Heart right ventricle (tissue), 16 donors: ENCODE data around the gene RRAS2. TPM values are rescaled to one million over a fixed set of nuclear protein-coding genes. Genes with fewer than 3 reads are reported as not detected.

Experiments used
- ATAC-seq, 8 donors: fragments of 200-7000 bp; cut with Tn5 transposase; one replicate each; pipeline ENCODE4 v1.9.1; 2020; ENCODE audit warnings: mild to moderate bottlenecking in 8 of 8, moderate library complexity in 8 of 8, moderate number of reproducible peaks in 1 of 8
- DNase-seq, 2 donors: peaks; one replicate each; pipeline ENCODE4 v3.0.0-alpha.2; 2020
- H3K27ac ChIP-seq, 10 donors: fragments of 200-600 bp; sonication (generic) in 2 of 10; one replicate each; pipeline versions ENCODE4 v1.5.0 to v1.8.0; 2020 to 2022; ENCODE audit warnings: mild to moderate bottlenecking in 3 of 10
- H3K27me3 ChIP-seq, 7 donors: fragments of 200-600 bp; one replicate each; pipeline ENCODE4 v1.8.0; 2021 to 2022; ENCODE audit warnings: mild to moderate bottlenecking in 2 of 7
- H3K36me3 ChIP-seq, 9 donors: fragments of 200-600 bp; sonication (generic) in 1 of 9; one replicate each; pipeline versions ENCODE4 v1.5.0 to v1.8.0; 2020 to 2022; ENCODE audit warnings: mild to moderate bottlenecking in 2 of 9
- H3K4me1 ChIP-seq, 9 donors: fragments of 200-600 bp; sonication (generic) in 1 of 9; one replicate each; pipeline versions ENCODE4 v1.5.0 to v1.8.0; 2020 to 2022; ENCODE audit warnings: mild to moderate bottlenecking in 4 of 9
- H3K4me3 ChIP-seq, 10 donors: fragments of 200-600 bp; sonication (generic) in 2 of 10; one replicate each; pipeline versions ENCODE4 v1.5.0 to v1.8.0; 2020 to 2022; ENCODE audit warnings: mild to moderate bottlenecking in 7 of 10, moderate library complexity in 2 of 10
- H3K9me3 ChIP-seq, 11 donors: fragments of 200-600 bp in 10 of 11; sonication (generic) in 2 of 11; one replicate each; pipeline versions ENCODE4 v1.5.0 to v1.8.0; 2013 to 2022; ENCODE audit warnings: mild to moderate bottlenecking in 2 of 11, control low read depth in 1 of 11, moderate library complexity in 1 of 11
- CTCF ChIP-seq, 9 donors: fragments of 200-600 bp; sonication (generic) in 2 of 9; IDR thresholded peaks; one replicate each; pipeline versions ENCODE4 v1.5.0 to v1.8.0; 2021 to 2022; ENCODE audit warnings: antibody characterized with exemption in 9 of 9, mild to moderate bottlenecking in 5 of 9, moderate library complexity in 1 of 9
- WGBS, 2 donors: extraction: QIAGEN DNeasy Blood & Tissue Kit; methylation state at CpG; one replicate each; pipeline ENCODE4 v1.1.7; 2013; ENCODE audit warnings: inconsistent platforms in 1 of 2; 5-methylcytosine and 5-hydroxymethylcytosine counted together
- intact Hi-C, 10 donors: fragments of 100-400 bp; cut with DNase I; formaldehyde crosslinking; loops; one replicate each; pipeline versions ENCODE4 v1.11.1 to v1.14.2; 2022
- polyA plus RNA-seq, 2 donors: library from polyadenylated mRNA; stranded (reverse); fragments of 200-250 nt; gene quantifications; one replicate each; pipeline ENCODE4 v1.2.3, GENCODE V29; 2013
- total RNA-seq, 10 donors: library from RNA; stranded (reverse); fragmentation: NEBNext Ultra II Directional in 3 of 10; extraction: Animal tissue kit (Norgen Biotek cat#: 25700) in 3 of 10; gene quantifications; one replicate each; pipeline versions ENCODE4 v1.2.1 to v1.2.4, GENCODE V29; 2021 to 2023
- donor health status: Arrhythmogenic right ventricular cardiomyopathy.
- donor health status: ischemic (EF 13 %, LVEDD 7.1; RV severe dilation, severe dysfunction).
- donor health status: healthy with polysubstance abuse.
- donor health status: DM: no; HTN: yes; CAD: no.
- donor health status: DM: no; HTN: no; CAD: no.
- donor health status: ischemic (EF 25% LVEDD 6.9; RV normal size, moderate dysfunction).
- donor health status: ischemic (EF 25% LVEDD 5.7; RV mildly dilated, moderate dysfunction).
- donor health status: healthy.
- donor health status: DM: yes; HTN: yes; CAD: no.
- donor health status: Ischemic cardiomyopathy.
- donor health status: ischemic (EF 35%, LVEDD 5.7; RV mildly dilated, moderate dysfunction).
- donor health status: nonischemic (EF 11% LVEDD 7.7; RV severe dilation, severe dysfunction).
- donor health status: DM: yes; HTN: yes; CAD: no.
- donor health status: PGD.
- donor health status: ischemic (EF 29% LVEDD 5.4; RV normal size, mild dysfunction).
- donor health status: nonischemic (EF 23%, LVEDD 6.1; RV moderate dilation, normal function).

RRAS2 gene
- total and polyA plus RNA-seq, 12 donors = 20.8 to 142 (median 37.3) TPM

GRCh38 chr11:14364322-14364721 lies 5.3 kb upstream of the RRAS2 start:
- ATAC-seq (peak in 6 of 8 donors; percentile 36 to 90 (median 70)), DNase-seq (peak in 1 of 2 donors; percentile 10)
- peaks cover 0 to 33% (median 4%) of the 10 kb centered on the region in 9 donors for H3K4me1 ChIP-seq
- no peaks in the 10 kb centered on the region for H3K9me3 ChIP-seq
- intact Hi-C loops = no loop called here
- H3K27me3 ChIP-seq = peaks cover 0 to 10% (median 0%) of the 10 kb centered on the region in 7 donors
- WGBS, 2 donors = 71 to 96% methylated on average over 5 of the region's 5 CpGs
- TF ChIP-seq CTCF (IDR thresholded peaks at IDR 0.05) = no peak
- H3K27ac ChIP-seq = peak overlapping the region in 4 of 10 donors; percentile 56 to 82 (median 74)
- H3K4me3 ChIP-seq = no peak overlapping the region
- no peaks in the 10 kb centered on the region for H3K36me3 ChIP-seq

DNA sequence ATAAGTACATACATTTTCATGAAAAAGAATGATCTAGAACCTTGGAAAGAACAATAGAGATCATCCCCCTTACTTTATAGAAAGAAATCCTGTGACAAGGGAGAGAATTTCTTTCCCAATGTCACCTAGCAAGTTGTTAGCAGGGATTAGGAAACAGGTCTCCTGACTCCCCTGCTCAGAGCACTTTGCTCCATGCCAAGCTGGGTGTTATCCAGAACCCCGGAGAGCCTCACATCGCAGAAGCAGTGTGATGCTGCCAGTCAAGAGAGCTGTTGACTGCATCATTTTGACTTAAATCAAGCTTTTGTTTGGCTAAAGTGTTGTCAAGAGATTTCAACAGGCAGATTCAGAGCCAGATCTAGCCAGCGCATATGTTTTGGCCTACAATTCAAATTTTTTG lies 3.6 kb upstream of the RRAS2 start:
- intact Hi-C loops = no loop called here
- H3K27me3 ChIP-seq = peaks cover 0 to 25% (median 0%) of the 10 kb centered on the region in 7 donors
- no peak for TF ChIP-seq CTCF (IDR thresholded peaks at IDR 0.05)
- H3K4me1 ChIP-seq = peaks cover 0 to 38% (median 8%) of the 10 kb centered on the region in 9 donors
- 51 to 52% methylated on average over 3 of the region's 3 CpGs for WGBS, 2 donors
- ATAC-seq = peak in 5 of 8 donors; percentile 34 to 62 (median 50)
- no peak overlapping the region for H3K4me3 ChIP-seq
- no peaks in the 10 kb centered on the region for H3K9me3 ChIP-seq
- H3K36me3 ChIP-seq = no peaks in the 10 kb centered on the region
- peak overlapping the region in 5 of 10 donors; percentile 40 to 82 (median 69) for H3K27ac ChIP-seq
- DNase-seq = peak in 1 of 2 donors; percentile 55

- Histone ChIP-seq H3K27ac (peak overlapping the region in 5 of 10 donors; percentile 40 to 82 (median 69)), H3K9me3 (no peaks in the 10 kb centered on the region), H3K36me3 (no peaks in the 10 kb centered on the region), H3K4me1 (peaks cover 0 to 42% (median 13%) of the 10 kb centered on the region in 9 donors), H3K27me3 (peaks cover 0 to 28% (median 0%) of the 10 kb centered on the region in 7 donors), H3K4me3 (no peak overlapping the region)
- no peak for TF ChIP-seq CTCF (IDR thresholded peaks at IDR 0.05)
- intact Hi-C loops = no loop called here
- DNase-seq (no peak), ATAC-seq (no peak)
Measured at GRCh38 chr11:14361951-14362350, 3.0 kb upstream of the RRAS2 start.

- Histone ChIP-seq H3K36me3 (no peaks in the 10 kb centered on the region), H3K27ac (no peak overlapping the region), H3K27me3 (peaks cover 0 to 28% (median 0%) of the 10 kb centered on the region in 7 donors), H3K4me1 (peaks cover 0 to 42% (median 16%) of the 10 kb centered on the region in 9 donors), H3K9me3 (no peaks in the 10 kb centered on the region), H3K4me3 (no peak overlapping the region)
- no peak for ATAC-seq
- DNase-seq = no peak
- TF ChIP-seq CTCF (IDR thresholded peaks at IDR 0.05) = no peak
- WGBS, 2 donors = 94 to 96% methylated on average over 17 of the region's 17 CpGs
- intact Hi-C loops = no loop called here
Measured at GRCh38 chr11:14360976-14361375, 2.0 kb upstream of the RRAS2 start.
